ENCODE data around the gene SPATA31D1.

Gene SPATA31D1

GRCh38 chr9:81979196-81979595, 9.4 kb upstream of the SPATA31D1 start:
- Histone ChIP-seq H3K27ac (ENCODE audit: low read depth, low read length) (no peak overlapping the region), H3K4me2 (ENCODE audit: low read length) (no peak overlapping the region), H3K9ac (ENCODE audit: low read length) (no peak overlapping the region), H3K27me3 (ENCODE audit: insufficient read depth, low read length, poor library complexity) (no peaks in the 10 kb centered on the region), H3K4me3 (ENCODE audit: low read length) (no peak overlapping the region), H3K79me2 (ENCODE audit: control insufficient read depth, insufficient read depth, low read length) (no peaks in the 10 kb centered on the region), H2BK120ac (ENCODE audit: low read depth, low read length) (no peak overlapping the region), H2BK5ac (ENCODE audit: low read length) (no peak overlapping the region), H4K8ac (ENCODE audit: low read depth, low read length) (no peak overlapping the region), H3K18ac (ENCODE audit: low read length) (no peak overlapping the region), H3K56ac (ENCODE audit: low read length) (no peak overlapping the region), H3K36me3 (ENCODE audit: control insufficient read depth, insufficient read depth, low read length) (no peaks in the 10 kb centered on the region), H4K5ac (ENCODE audit: low read length) (no peak overlapping the region), H2BK15ac (replicated peaks; ENCODE audit: low read depth) (no peak overlapping the region), H2AK5ac (ENCODE audit: low read length) (no peak overlapping the region), H3K4me1 (ENCODE audit: control insufficient read depth, low read depth, low read length) (no peaks in the 10 kb centered on the region), H3K4ac (ENCODE audit: low read depth, low read length) (no peak overlapping the region), H3K79me1 (ENCODE audit: low read length) (no peaks in the 10 kb centered on the region), H3K23ac (ENCODE audit: low read length) (no peak overlapping the region)
- WGBS (ENCODE audit: extremely low coverage, insufficient coverage, low lambda C conversion rate) = no CpG with 5 or more reads among the region's 2 CpGs
- peak; percentile 2 for DNase-seq

DNA sequence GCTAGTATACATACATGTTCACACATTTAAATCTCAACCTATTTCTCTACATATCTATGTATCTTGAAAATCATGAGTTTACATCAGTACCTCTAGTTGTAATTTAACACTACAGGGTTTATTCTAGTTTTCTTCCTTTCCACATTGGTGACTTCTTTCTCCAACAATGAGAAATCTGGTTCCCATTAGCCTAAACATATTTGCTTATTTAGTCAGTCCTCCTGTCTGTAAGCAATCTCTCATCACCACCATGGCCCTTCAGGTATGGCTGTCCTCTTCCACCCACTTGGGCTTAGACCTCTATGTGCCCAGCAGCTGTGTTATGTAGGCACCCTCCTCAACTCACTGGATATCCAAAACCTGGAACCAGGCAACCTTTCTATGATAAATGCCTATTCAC, 8.0 kb upstream of the SPATA31D1 start:
- H3K4me2 ChIP-seq (ENCODE audit: low read length) = no peak overlapping the region
- H4K5ac ChIP-seq (ENCODE audit: low read length) = no peak overlapping the region
- no peaks in the 10 kb centered on the region for H3K79me2 ChIP-seq (ENCODE audit: control insufficient read depth, insufficient read depth, low read length)
- no peak overlapping the region for H2BK15ac ChIP-seq (replicated peaks; ENCODE audit: low read depth)
- H3K4me1 ChIP-seq (ENCODE audit: control insufficient read depth, low read depth, low read length) = no peaks in the 10 kb centered on the region
- H3K4me3 ChIP-seq (ENCODE audit: low read length) = no peak overlapping the region
- no peaks in the 10 kb centered on the region for H3K36me3 ChIP-seq (ENCODE audit: control insufficient read depth, insufficient read depth, low read length)
- H3K56ac ChIP-seq (ENCODE audit: low read length) = no peak overlapping the region
- H3K4ac ChIP-seq (ENCODE audit: low read depth, low read length) = no peak overlapping the region
- H4K8ac ChIP-seq (ENCODE audit: low read depth, low read length) = no peak overlapping the region
- no peaks in the 10 kb centered on the region for H3K27me3 ChIP-seq (ENCODE audit: insufficient read depth, low read length, poor library complexity)
- H3K18ac ChIP-seq (ENCODE audit: low read length) = no peak overlapping the region
- no peak overlapping the region for H3K9ac ChIP-seq (ENCODE audit: low read length)
- no peak overlapping the region for H2BK5ac ChIP-seq (ENCODE audit: low read length)
- no peak overlapping the region for H2BK120ac ChIP-seq (ENCODE audit: low read depth, low read length)
- H3K79me1 ChIP-seq (ENCODE audit: low read length) = no peaks in the 10 kb centered on the region
- DNase-seq = no peak
- H3K27ac ChIP-seq (ENCODE audit: low read depth, low read length) = no peak overlapping the region
- no peak overlapping the region for H2AK5ac ChIP-seq (ENCODE audit: low read length)
- no peak overlapping the region for H3K23ac ChIP-seq (ENCODE audit: low read length)

DNA sequence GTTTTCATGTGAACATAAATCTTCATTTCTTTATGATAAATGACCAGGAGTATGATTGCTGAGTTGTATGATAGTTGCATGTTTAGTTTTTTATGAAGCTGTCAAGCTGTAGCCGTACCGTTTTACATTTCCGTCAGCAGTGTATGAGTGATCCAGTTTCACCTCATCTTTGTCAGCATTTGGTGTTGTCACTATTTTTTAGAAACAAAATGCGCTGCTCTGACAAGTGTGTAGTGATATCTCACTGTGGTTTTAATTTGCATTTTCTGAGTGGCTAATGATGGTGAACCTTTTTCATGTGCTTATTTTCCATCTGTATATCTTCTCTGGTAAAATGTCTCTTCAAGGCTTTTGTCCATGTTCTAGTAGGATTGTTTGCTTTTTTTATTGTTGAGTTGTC, 6.7 kb upstream of the SPATA31D1 start:
- H3K9ac ChIP-seq (ENCODE audit: low read length) = no peak overlapping the region
- no peak overlapping the region for H4K5ac ChIP-seq (ENCODE audit: low read length)
- no peak overlapping the region for H3K56ac ChIP-seq (ENCODE audit: low read length)
- no peak overlapping the region for H3K23ac ChIP-seq (ENCODE audit: low read length)
- H2BK5ac ChIP-seq (ENCODE audit: low read length) = no peak overlapping the region
- no peak overlapping the region for H3K4ac ChIP-seq (ENCODE audit: low read depth, low read length)
- WGBS (ENCODE audit: extremely low coverage, insufficient coverage, low lambda C conversion rate) = no CpG with 5 or more reads among the region's 4 CpGs
- H2BK120ac ChIP-seq (ENCODE audit: low read depth, low read length) = no peak overlapping the region
- H3K4me3 ChIP-seq (ENCODE audit: low read length) = no peak overlapping the region
- no peak overlapping the region for H2BK15ac ChIP-seq (replicated peaks; ENCODE audit: low read depth)
- no peak overlapping the region for H3K18ac ChIP-seq (ENCODE audit: low read length)
- H3K36me3 ChIP-seq (ENCODE audit: control insufficient read depth, insufficient read depth, low read length) = no peaks in the 10 kb centered on the region
- no peaks in the 10 kb centered on the region for H3K79me2 ChIP-seq (ENCODE audit: control insufficient read depth, insufficient read depth, low read length)
- H4K8ac ChIP-seq (ENCODE audit: low read depth, low read length) = no peak overlapping the region
- no peak for DNase-seq
- no peaks in the 10 kb centered on the region for H3K79me1 ChIP-seq (ENCODE audit: low read length)
- no peaks in the 10 kb centered on the region for H3K27me3 ChIP-seq (ENCODE audit: insufficient read depth, low read length, poor library complexity)
- no peaks in the 10 kb centered on the region for H3K4me1 ChIP-seq (ENCODE audit: control insufficient read depth, low read depth, low read length)
- no peak overlapping the region for H3K4me2 ChIP-seq (ENCODE audit: low read length)
- H2AK5ac ChIP-seq (ENCODE audit: low read length) = no peak overlapping the region
- H3K27ac ChIP-seq (ENCODE audit: low read depth, low read length) = no peak overlapping the region

GRCh38 chr9:81984928-81985327, 3.6 kb upstream of the SPATA31D1 start:
- H4K5ac ChIP-seq (ENCODE audit: low read length) = no peak overlapping the region
- no peak overlapping the region for H3K27ac ChIP-seq (ENCODE audit: low read depth, low read length)
- no peaks in the 10 kb centered on the region for H3K4me1 ChIP-seq (ENCODE audit: control insufficient read depth, low read depth, low read length)
- H4K8ac ChIP-seq (ENCODE audit: low read depth, low read length) = no peak overlapping the region
- H3K36me3 ChIP-seq (ENCODE audit: control insufficient read depth, insufficient read depth, low read length) = no peaks in the 10 kb centered on the region
- no peak overlapping the region for H2AK5ac ChIP-seq (ENCODE audit: low read length)
- no peak overlapping the region for H3K23ac ChIP-seq (ENCODE audit: low read length)
- H3K4me3 ChIP-seq (ENCODE audit: low read length) = no peak overlapping the region
- no peak for DNase-seq
- H3K4me2 ChIP-seq (ENCODE audit: low read length) = no peak overlapping the region
- no peak overlapping the region for H3K4ac ChIP-seq (ENCODE audit: low read depth, low read length)
- H3K56ac ChIP-seq (ENCODE audit: low read length) = no peak overlapping the region
- no peaks in the 10 kb centered on the region for H3K27me3 ChIP-seq (ENCODE audit: insufficient read depth, low read length, poor library complexity)
- no peak overlapping the region for H2BK15ac ChIP-seq (replicated peaks; ENCODE audit: low read depth)
- H3K79me1 ChIP-seq (ENCODE audit: low read length) = no peaks in the 10 kb centered on the region
- no CpG with 5 or more reads among the region's 6 CpGs for WGBS (ENCODE audit: extremely low coverage, insufficient coverage, low lambda C conversion rate)
- no peak overlapping the region for H2BK120ac ChIP-seq (ENCODE audit: low read depth, low read length)
- no peak overlapping the region for H3K9ac ChIP-seq (ENCODE audit: low read length)
- H3K18ac ChIP-seq (ENCODE audit: low read length) = no peak overlapping the region
- H2BK5ac ChIP-seq (ENCODE audit: low read length) = no peak overlapping the region
- H3K79me2 ChIP-seq (ENCODE audit: control insufficient read depth, insufficient read depth, low read length) = no peaks in the 10 kb centered on the region

DNA sequence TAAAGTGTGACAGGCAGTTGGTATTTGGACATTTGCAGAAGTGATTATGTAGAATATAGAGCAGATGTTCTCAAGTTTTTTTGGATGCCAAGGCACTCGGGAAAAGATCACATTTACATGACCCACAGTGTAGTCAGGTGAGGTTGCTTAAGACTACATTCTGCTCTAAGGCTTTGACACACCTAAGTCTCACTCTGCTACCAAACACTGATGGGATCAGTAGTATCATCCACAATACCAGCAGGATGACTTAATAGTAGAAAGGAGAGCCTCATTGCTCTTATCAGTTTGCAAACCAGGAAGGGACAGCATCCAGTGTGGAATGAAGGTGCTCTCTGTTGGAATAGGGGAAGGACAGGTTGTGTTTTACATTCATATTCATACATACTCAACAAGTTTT, 2.5 kb upstream of the SPATA31D1 start:
- no peak overlapping the region for H3K18ac ChIP-seq (ENCODE audit: low read length)
- H3K27ac ChIP-seq (ENCODE audit: low read depth, low read length) = no peak overlapping the region
- H3K4me3 ChIP-seq (ENCODE audit: low read length) = no peak overlapping the region
- H3K4me2 ChIP-seq (ENCODE audit: low read length) = no peak overlapping the region
- H3K27me3 ChIP-seq (ENCODE audit: insufficient read depth, low read length, poor library complexity) = no peaks in the 10 kb centered on the region
- no peak overlapping the region for H3K9ac ChIP-seq (ENCODE audit: low read length)
- no peak overlapping the region for H3K23ac ChIP-seq (ENCODE audit: low read length)
- H2BK120ac ChIP-seq (ENCODE audit: low read depth, low read length) = no peak overlapping the region
- DNase-seq = no peak
- no peaks in the 10 kb centered on the region for H3K79me1 ChIP-seq (ENCODE audit: low read length)
- H2BK5ac ChIP-seq (ENCODE audit: low read length) = no peak overlapping the region
- H3K56ac ChIP-seq (ENCODE audit: low read length) = no peak overlapping the region
- H3K79me2 ChIP-seq (ENCODE audit: control insufficient read depth, insufficient read depth, low read length) = no peaks in the 10 kb centered on the region
- H4K5ac ChIP-seq (ENCODE audit: low read length) = no peak overlapping the region
- H2BK15ac ChIP-seq (replicated peaks; ENCODE audit: low read depth) = no peak overlapping the region
- H4K8ac ChIP-seq (ENCODE audit: low read depth, low read length) = no peak overlapping the region
- no peak overlapping the region for H3K4ac ChIP-seq (ENCODE audit: low read depth, low read length)
- no CpG with 5 or more reads among the region's 1 CpG for WGBS (ENCODE audit: extremely low coverage, insufficient coverage, low lambda C conversion rate)
- H2AK5ac ChIP-seq (ENCODE audit: low read length) = no peak overlapping the region
- H3K4me1 ChIP-seq (ENCODE audit: control insufficient read depth, low read depth, low read length) = no peaks in the 10 kb centered on the region
- no peaks in the 10 kb centered on the region for H3K36me3 ChIP-seq (ENCODE audit: control insufficient read depth, insufficient read depth, low read length)

GRCh38 chr9:81989700-81990099, 1.1 kb downstream of the SPATA31D1 start:
- no peak overlapping the region for H3K4ac ChIP-seq (ENCODE audit: low read depth, low read length)
- no peaks in the 10 kb centered on the region for H3K36me3 ChIP-seq (ENCODE audit: control insufficient read depth, insufficient read depth, low read length)
- H2AK5ac ChIP-seq (ENCODE audit: low read length) = no peak overlapping the region
- H3K56ac ChIP-seq (ENCODE audit: low read length) = no peak overlapping the region
- H3K27me3 ChIP-seq (ENCODE audit: insufficient read depth, low read length, poor library complexity) = no peaks in the 10 kb centered on the region
- H3K18ac ChIP-seq (ENCODE audit: low read length) = no peak overlapping the region
- WGBS (ENCODE audit: extremely low coverage, insufficient coverage, low lambda C conversion rate) = no CpG with 5 or more reads among the region's 1 CpG
- H2BK120ac ChIP-seq (ENCODE audit: low read depth, low read length) = no peak overlapping the region
- no peaks in the 10 kb centered on the region for H3K79me1 ChIP-seq (ENCODE audit: low read length)
- no peak overlapping the region for H3K4me2 ChIP-seq (ENCODE audit: low read length)
- H2BK15ac ChIP-seq (replicated peaks; ENCODE audit: low read depth) = no peak overlapping the region
- no peak for DNase-seq
- no peak overlapping the region for H4K8ac ChIP-seq (ENCODE audit: low read depth, low read length)
- no peak overlapping the region for H3K9ac ChIP-seq (ENCODE audit: low read length)
- no peaks in the 10 kb centered on the region for H3K79me2 ChIP-seq (ENCODE audit: control insufficient read depth, insufficient read depth, low read length)
- no peak overlapping the region for H3K27ac ChIP-seq (ENCODE audit: low read depth, low read length)
- no peak overlapping the region for H4K5ac ChIP-seq (ENCODE audit: low read length)
- H3K4me1 ChIP-seq (ENCODE audit: control insufficient read depth, low read depth, low read length) = no peaks in the 10 kb centered on the region
- no peak overlapping the region for H3K4me3 ChIP-seq (ENCODE audit: low read length)
- H2BK5ac ChIP-seq (ENCODE audit: low read length) = no peak overlapping the region
- H3K23ac ChIP-seq (ENCODE audit: low read length) = no peak overlapping the region
